Measurements from ENCODE around the gene GRAP2.

The GRAP2 gene

GRCh38 chr22:39926753-39927152 lies 25.9 kb downstream of the GRAP2 start:
- no peak for DNase-seq

- DNase-seq, result no peak
Measured at GRCh38 chr22:39927544-39927943, 26.7 kb downstream of the GRAP2 start.

- DNase-seq, result no peak
Measured at GRCh38 chr22:39928536-39929520, 27.9 kb downstream of the GRAP2 start.

- no peak for DNase-seq
Measured at GRCh38 chr22:39931251-39931650, 30.4 kb downstream of the GRAP2 start.

- no peak for DNase-seq
Measured at GRCh38 chr22:39932166-39932565, 31.3 kb downstream of the GRAP2 start.

GRCh38 chr22:39932918-39933649 lies 32.2 kb downstream of the GRAP2 start:
- DNase-seq, result no peak

- no peak for DNase-seq
Measured at GRCh38 chr22:39933741-39934140, 32.9 kb downstream of the GRAP2 start.

GRCh38 chr22:39935116-39935515 lies 34.2 kb downstream of the GRAP2 start:
- DNase-seq, result no peak

- no peak for DNase-seq
Measured at GRCh38 chr22:39935612-39936011, 34.7 kb downstream of the GRAP2 start.

GRCh38 chr22:39936523-39937145 lies 35.8 kb downstream of the GRAP2 start:
- DNase-seq, result no peak

- no peak for DNase-seq
Measured at GRCh38 chr22:39937906-39938305, 37.0 kb downstream of the GRAP2 start.

GRCh38 chr22:39938509-39939111 lies 37.7 kb downstream of the GRAP2 start:
- DNase-seq, result no peak

- no peak for DNase-seq
Measured at GRCh38 chr22:39939830-39940229, 38.9 kb downstream of the GRAP2 start.

GRCh38 chr22:39940757-39941305 lies 39.9 kb downstream of the GRAP2 start:
- no peak for DNase-seq

- no peak for DNase-seq
Measured at GRCh38 chr22:39941601-39942000, 40.7 kb downstream of the GRAP2 start.

- no peak for DNase-seq
Measured at GRCh38 chr22:39942439-39943230, 41.8 kb downstream of the GRAP2 start.

- no peak for DNase-seq
Measured at GRCh38 chr22:39943337-39943736, 42.5 kb downstream of the GRAP2 start.

GRCh38 chr22:39943953-39944872 lies 43.3 kb downstream of the GRAP2 start:
- no peak for DNase-seq

- DNase-seq, result no peak
Measured at GRCh38 chr22:39946126-39946502, 45.2 kb downstream of the GRAP2 start.

- DNase-seq, result no peak
Measured at GRCh38 chr22:39946503-39947219, 45.8 kb downstream of the GRAP2 start.

All from DMS 273 treated with DMSO at 0.1 percent for 48 hours (cell line).